Naive thymus-derived CD8-positive, alpha-beta T cell (primary cell): ENCODE results near the gene CIDEA. TPM values are rescaled to one million over a fixed set of nuclear protein-coding genes. Genes with fewer than 3 reads are reported as not detected.
A peak's percentile ranks its signal among the peaks of the same experiment; 100 is the strongest.

ENCODE experiments used
- ATAC-seq, 2 donors: fragments of 150-1000 bp; cut with Tn5 transposase in 1 of 2; sonication (Bioruptor Pico), chemical (Tn5 transposase) in 1 of 2; 1 replicate in 1 of 2; 2 replicates in 1 of 2; pipeline ENCODE4 v1.10.0; 2021; ENCODE audit warnings: mild to moderate bottlenecking in 2 of 2, moderate library complexity in 2 of 2
- POLR2A ChIA-PET: fragments of 350-600 bp; sonication (Branson Sonifier 250); formaldehyde crosslinking; loops from one replicate; lab custom pipeline; 2021; ENCODE audit warnings: antibody characterized with exemption; lab: Charles Lee
- DNase-seq, 10 donors: peaks; one replicate each; pipeline versions ENCODE4 v3.0.0 to v3.0.0-alpha.2; 2020 to 2022
- H3K27ac Mint-ChIP-seq, 10 donors: one replicate each; pipeline ENCODE4 v1.8.0; 2020 to 2022; ENCODE audit warnings: mild to moderate bottlenecking in 10 of 10, mixed read lengths in 10 of 10, moderate library complexity in 4 of 10, inconsistent platforms in 1 of 10
- H3K27me3 Mint-ChIP-seq, 5 donors: one replicate each; pipeline ENCODE4 v1.8.0; 2021 to 2022; ENCODE audit warnings: mixed read lengths in 5 of 5
- H3K36me3 Mint-ChIP-seq, 3 donors: one replicate each; pipeline ENCODE4 v1.8.0; 2020 to 2022; ENCODE audit warnings: mixed read lengths in 3 of 3, mild to moderate bottlenecking in 2 of 3, inconsistent platforms in 1 of 3
- H3K4me1 Mint-ChIP-seq, 4 donors: one replicate each; pipeline ENCODE4 v1.8.0; 2021 to 2022; ENCODE audit warnings: mixed read lengths in 4 of 4
- H3K4me3 Mint-ChIP-seq, 10 donors: one replicate each; pipeline ENCODE4 v1.8.0; 2020 to 2022; ENCODE audit warnings: mild to moderate bottlenecking in 10 of 10, mixed read lengths in 10 of 10, moderate library complexity in 6 of 10, inconsistent platforms in 1 of 10
- H3K9me3 Mint-ChIP-seq, 9 donors: one replicate each; pipeline ENCODE4 v1.8.0; 2020 to 2022; ENCODE audit warnings: mixed read lengths in 9 of 9, mild to moderate bottlenecking in 3 of 9, inconsistent platforms in 1 of 9, moderate library complexity in 1 of 9
- polyA plus RNA-seq, 3 donors: library from polyadenylated mRNA; unstranded; fragments of 300-500 nt; fragmentation: Illumina TruSeq; gene quantifications; one replicate each; pipeline ENCODE4 v1.2.3, GENCODE V29; 2021
- total RNA-seq, 8 experiments: library from RNA in 2 of 8; stranded (reverse) in 2 of 8; gene quantifications; one replicate each; pipeline ENCODE4 v1.2.3 and lab custom pipeline; 2021 to 2026

CIDEA gene
- total and polyA plus RNA-seq, 5 experiments from 2014 or later = not detected

DNA sequence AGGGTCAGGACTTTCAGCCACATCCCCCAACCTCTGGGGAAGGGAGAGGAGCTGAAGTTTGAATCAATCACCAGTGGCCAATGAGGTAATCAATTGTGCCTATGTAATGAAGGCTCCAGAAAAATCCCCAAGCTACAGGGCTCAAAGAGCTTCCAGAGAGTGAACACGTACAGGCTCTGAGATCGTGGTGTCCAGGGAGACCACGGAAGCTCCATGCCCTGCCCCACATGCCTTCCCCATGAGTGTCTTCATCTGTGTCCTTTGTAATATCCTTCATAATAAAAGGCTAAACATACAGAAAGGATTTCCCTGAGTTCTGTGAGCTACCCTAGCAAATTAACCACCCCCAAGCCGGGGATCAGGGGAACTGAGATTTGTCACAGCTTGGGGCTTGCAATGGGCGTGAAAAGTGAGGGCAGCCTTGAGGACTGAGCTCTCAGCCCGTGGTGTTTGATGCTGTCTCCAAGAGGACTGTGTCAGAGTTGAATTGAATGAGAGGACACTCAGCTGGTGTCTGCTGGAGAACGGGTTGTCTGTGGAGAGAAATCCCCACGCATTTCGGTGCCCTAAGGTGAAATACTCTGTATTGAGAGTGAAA, 28.4 kb downstream of the CIDEA start:
- ATAC-seq = no peak
- no peaks in the 10 kb centered on the region for H3K9me3 Mint-ChIP-seq
- H3K27me3 Mint-ChIP-seq = peaks cover 1 to 17% (median 13%) of the 10 kb centered on the region in 5 donors
- POLR2A ChIA-PET = no interaction called here
- no peak overlapping the region for H3K4me3 Mint-ChIP-seq
- no peak overlapping the region for H3K27ac Mint-ChIP-seq
- H3K4me1 Mint-ChIP-seq = no peaks in the 10 kb centered on the region
- DNase-seq = no peak
- H3K36me3 Mint-ChIP-seq = no peaks in the 10 kb centered on the region

GRCh38 chr18:12283256-12283655, 29.1 kb downstream of the CIDEA start:
- ATAC-seq (no peak), DNase-seq (no peak)
- Mint-ChIP-seq H3K4me3 (no peak overlapping the region), H3K36me3 (no peaks in the 10 kb centered on the region), H3K27me3 (peaks cover 1 to 22% (median 20%) of the 10 kb centered on the region in 5 donors), H3K4me1 (peaks cover 0 to 6% (median 3%) of the 10 kb centered on the region in 4 donors), H3K9me3 (no peaks in the 10 kb centered on the region), H3K27ac (peak overlapping the region in 1 of 10 donors; percentile 53)
- POLR2A ChIA-PET = no interaction called here

GRCh38 chr18:12283666-12284065, 29.5 kb downstream of the CIDEA start:
- peaks cover 1 to 25% (median 24%) of the 10 kb centered on the region in 5 donors for H3K27me3 Mint-ChIP-seq
- no peak for ATAC-seq

DNA sequence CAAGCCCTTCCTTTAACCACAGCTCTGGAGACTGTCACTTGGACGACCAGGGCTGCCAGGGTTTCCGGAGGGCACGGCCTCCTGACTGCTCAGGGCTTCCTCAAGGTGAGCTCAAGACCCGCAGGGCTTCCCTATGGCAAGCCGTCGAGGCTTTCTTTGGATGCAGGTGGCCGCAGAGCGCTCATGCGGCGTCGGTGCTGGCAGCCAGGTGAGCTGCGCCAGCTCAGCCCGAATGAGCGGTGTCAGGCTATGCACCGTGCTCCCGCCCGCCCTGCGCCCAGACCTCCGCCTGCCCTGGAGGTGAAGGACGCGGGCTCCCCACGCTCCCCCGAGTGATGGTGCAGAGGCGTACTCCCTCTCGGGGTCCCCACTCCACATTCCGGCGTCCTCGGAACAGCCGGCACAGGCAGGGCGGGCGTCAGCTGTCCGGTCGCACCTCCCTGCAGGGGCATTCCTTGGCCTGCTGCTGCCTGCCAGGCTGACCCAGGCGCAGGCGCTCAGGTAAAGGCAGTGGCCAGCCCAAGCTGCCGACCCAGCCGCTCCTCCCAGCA, 33.0 kb downstream of the CIDEA start:
- no peak overlapping the region for H3K4me3 Mint-ChIP-seq
- POLR2A ChIA-PET = no interaction called here
- H3K36me3 Mint-ChIP-seq = no peaks in the 10 kb centered on the region
- peaks cover 10 to 52% (median 36%) of the 10 kb centered on the region in 5 donors for H3K27me3 Mint-ChIP-seq
- H3K9me3 Mint-ChIP-seq = no peaks in the 10 kb centered on the region
- H3K4me1 Mint-ChIP-seq = peaks cover 0 to 8% (median 3%) of the 10 kb centered on the region in 4 donors
- DNase-seq (no peak), ATAC-seq (no peak)
- no peak overlapping the region for H3K27ac Mint-ChIP-seq

More at GRCh38 chr18:12283666-12284065, 29.5 kb downstream of the CIDEA start:
- no peaks in the 10 kb centered on the region for H3K36me3 Mint-ChIP-seq
- H3K4me1 Mint-ChIP-seq = peaks cover 0 to 8% (median 3%) of the 10 kb centered on the region in 4 donors
- DNase-seq = no peak
- H3K4me3 Mint-ChIP-seq = no peak overlapping the region
- no peaks in the 10 kb centered on the region for H3K9me3 Mint-ChIP-seq
- no peak overlapping the region for H3K27ac Mint-ChIP-seq
- POLR2A ChIA-PET = no interaction called here

DNA sequence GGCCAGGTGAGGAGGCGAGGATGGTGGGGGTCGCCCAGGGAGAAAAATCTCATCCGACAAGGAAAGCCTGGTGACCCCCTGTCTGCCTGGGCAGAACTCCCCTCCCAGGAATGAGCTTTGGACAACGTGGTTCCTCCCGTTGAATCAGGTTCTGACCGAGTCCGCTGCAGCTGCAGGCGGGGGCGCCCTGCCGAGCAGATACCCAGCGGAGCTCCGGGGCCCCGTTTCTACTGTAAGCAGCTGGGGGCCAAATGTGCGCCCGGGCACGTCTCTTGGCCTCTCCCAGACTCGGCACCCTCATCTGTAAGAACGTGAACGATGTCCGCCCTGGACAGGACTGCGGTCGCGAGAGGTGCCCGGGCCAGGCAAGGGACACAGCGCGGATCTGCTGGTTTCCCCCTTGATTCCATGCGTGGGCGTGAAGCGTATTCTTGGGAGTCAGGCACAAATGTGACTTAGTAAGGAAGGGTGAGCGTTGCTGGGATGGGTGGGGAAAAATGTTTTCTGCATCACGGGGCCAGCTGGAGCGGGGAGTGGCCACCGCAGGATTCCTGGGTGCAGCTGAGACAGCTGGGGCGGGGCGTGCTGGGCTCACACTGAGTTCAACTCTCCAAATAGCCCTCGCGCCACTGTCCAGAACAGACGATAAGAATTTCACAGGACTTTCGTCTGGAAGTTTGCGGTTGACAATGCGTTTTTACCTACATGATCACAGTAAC, 33.7 kb downstream of the CIDEA start:
- H3K36me3 Mint-ChIP-seq = no peaks in the 10 kb centered on the region
- peaks cover 10 to 52% (median 34%) of the 10 kb centered on the region in 5 donors for H3K27me3 Mint-ChIP-seq
- POLR2A ChIA-PET = no interaction called here
- H3K9me3 Mint-ChIP-seq = no peaks in the 10 kb centered on the region
- DNase-seq = no peak
- peaks cover 0 to 8% (median 3%) of the 10 kb centered on the region in 4 donors for H3K4me1 Mint-ChIP-seq
- peak overlapping the region in 3 of 10 donors; percentile 21 to 45 (median 28) for H3K4me3 Mint-ChIP-seq
- H3K27ac Mint-ChIP-seq = no peak overlapping the region
- no peak for ATAC-seq

DNA sequence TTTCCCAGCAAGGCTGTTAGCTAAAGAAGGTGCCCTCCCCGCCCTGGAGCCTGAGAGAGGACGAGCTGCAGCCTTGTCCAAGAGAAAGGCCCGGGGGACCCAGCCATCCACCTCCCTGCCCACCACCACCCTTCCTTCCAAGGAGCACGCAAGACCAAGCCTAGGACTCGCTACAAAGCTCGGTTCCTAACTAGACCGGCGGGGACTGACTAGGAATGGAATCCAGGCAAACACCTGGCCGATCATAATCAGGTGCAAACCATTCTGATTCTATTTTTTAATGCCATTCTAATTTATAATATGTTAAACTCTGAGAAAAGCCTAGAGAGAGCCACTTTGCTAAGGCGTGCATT, 34.2 kb downstream of the CIDEA start:
- no peak overlapping the region for H3K27ac Mint-ChIP-seq
- H3K9me3 Mint-ChIP-seq = no peaks in the 10 kb centered on the region
- POLR2A ChIA-PET = no interaction called here
- no peaks in the 10 kb centered on the region for H3K36me3 Mint-ChIP-seq
- H3K4me3 Mint-ChIP-seq = peak overlapping the region in 1 of 10 donors; percentile 45
- peaks cover 0 to 8% (median 3%) of the 10 kb centered on the region in 4 donors for H3K4me1 Mint-ChIP-seq
- ATAC-seq (no peak), DNase-seq (no peak)
- peaks cover 12 to 52% (median 34%) of the 10 kb centered on the region in 5 donors for H3K27me3 Mint-ChIP-seq

- Mint-ChIP-seq H3K9me3 (no peaks in the 10 kb centered on the region), H3K27ac (no peak overlapping the region), H3K36me3 (no peaks in the 10 kb centered on the region), H3K4me1 (peaks cover 0 to 8% (median 3%) of the 10 kb centered on the region in 4 donors), H3K27me3 (peaks cover 12 to 43% (median 33%) of the 10 kb centered on the region in 5 donors), H3K4me3 (no peak overlapping the region)
- POLR2A ChIA-PET = no interaction called here
- no peak for ATAC-seq
- no peak for DNase-seq
These were observed 35.9 kb downstream of the CIDEA start for GRCh38 chr18:12290086-12290485.

DNA sequence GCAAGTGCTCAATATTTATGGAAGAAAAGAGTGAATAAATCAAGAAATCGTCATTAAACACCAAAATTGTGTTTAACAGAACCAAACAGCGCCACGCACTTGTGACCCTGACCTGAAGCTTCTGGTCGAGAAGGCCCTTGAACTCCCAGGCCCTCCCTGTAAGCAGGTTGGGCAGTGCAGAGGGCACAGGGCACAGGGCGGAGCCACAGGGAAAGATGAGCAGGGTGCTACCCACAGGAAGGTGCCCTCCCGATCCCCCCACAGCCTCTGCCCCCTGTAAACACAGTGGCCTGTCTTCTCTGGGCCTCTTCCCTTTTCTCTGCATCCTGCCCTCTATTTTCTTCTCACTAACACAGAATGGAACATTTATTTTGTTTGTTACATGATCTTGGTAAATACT, 37.0 kb downstream of the CIDEA start:
- peaks cover 0 to 8% (median 3%) of the 10 kb centered on the region in 4 donors for H3K4me1 Mint-ChIP-seq
- no peak overlapping the region for H3K4me3 Mint-ChIP-seq
- H3K36me3 Mint-ChIP-seq = no peaks in the 10 kb centered on the region
- DNase-seq (no peak), ATAC-seq (no peak)
- no peaks in the 10 kb centered on the region for H3K9me3 Mint-ChIP-seq
- H3K27ac Mint-ChIP-seq = no peak overlapping the region
- POLR2A ChIA-PET = no interaction called here
- H3K27me3 Mint-ChIP-seq = peaks cover 13 to 41% (median 31%) of the 10 kb centered on the region in 5 donors

GRCh38 chr18:12291690-12292089, 37.5 kb downstream of the CIDEA start:
- Mint-ChIP-seq H3K4me3 (no peak overlapping the region), H3K4me1 (peaks cover 0 to 8% (median 3%) of the 10 kb centered on the region in 4 donors), H3K36me3 (no peaks in the 10 kb centered on the region), H3K27ac (no peak overlapping the region), H3K9me3 (no peaks in the 10 kb centered on the region), H3K27me3 (peaks cover 13 to 41% (median 31%) of the 10 kb centered on the region in 5 donors)
- ATAC-seq = no peak
- POLR2A ChIA-PET = no interaction called here
- no peak for DNase-seq

GRCh38 chr18:12293831-12294230, 39.7 kb downstream of the CIDEA start:
- POLR2A ChIA-PET = no interaction called here
- H3K9me3 Mint-ChIP-seq = peaks cover 0 to 2% (median 0%) of the 10 kb centered on the region in 9 donors
- ATAC-seq (no peak), DNase-seq (no peak)
- H3K4me3 Mint-ChIP-seq = no peak overlapping the region
- no peaks in the 10 kb centered on the region for H3K4me1 Mint-ChIP-seq
- H3K27ac Mint-ChIP-seq = no peak overlapping the region
- H3K36me3 Mint-ChIP-seq = no peaks in the 10 kb centered on the region
- peaks cover 13 to 26% (median 22%) of the 10 kb centered on the region in 5 donors for H3K27me3 Mint-ChIP-seq

DNA sequence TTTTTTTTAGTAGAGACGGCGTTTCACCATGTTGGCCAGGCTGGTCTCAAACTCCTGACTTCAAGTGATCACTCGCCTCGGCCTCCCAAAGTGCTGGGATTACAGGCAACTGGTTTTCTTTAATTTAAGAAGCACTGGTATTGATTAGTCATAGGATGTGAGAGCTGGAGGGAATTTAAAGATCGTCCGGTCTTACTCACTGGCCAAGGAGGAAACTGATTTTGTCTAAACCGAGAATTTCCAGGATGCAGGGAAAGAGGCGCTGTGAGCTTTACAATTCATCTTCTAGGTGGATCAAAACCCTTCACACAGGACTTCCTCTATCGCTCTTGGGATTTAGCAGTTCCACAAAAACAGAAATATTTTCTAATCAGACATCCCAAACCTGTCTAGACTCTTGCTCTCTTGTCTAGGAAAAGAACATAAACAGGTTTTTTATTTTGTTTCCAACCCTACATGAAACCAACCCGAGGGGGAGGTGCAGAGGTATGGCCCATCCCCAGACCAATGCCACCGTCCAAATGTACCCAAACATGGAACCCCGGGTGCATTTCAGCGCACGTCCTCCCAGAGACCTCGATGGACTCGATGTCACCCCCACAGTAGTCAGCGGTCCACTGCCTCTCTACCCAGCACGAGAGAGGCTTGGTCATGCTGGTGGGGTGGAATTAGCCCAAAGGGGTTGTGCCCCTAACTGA, 41.4 kb downstream of the CIDEA start:
- H3K9me3 Mint-ChIP-seq = peaks cover 0 to 2% (median 0%) of the 10 kb centered on the region in 9 donors
- H3K27me3 Mint-ChIP-seq = peaks cover 9 to 15% (median 13%) of the 10 kb centered on the region in 5 donors
- H3K36me3 Mint-ChIP-seq = no peaks in the 10 kb centered on the region
- ATAC-seq (no peak), DNase-seq (no peak)
- no peak overlapping the region for H3K27ac Mint-ChIP-seq
- no peaks in the 10 kb centered on the region for H3K4me1 Mint-ChIP-seq
- POLR2A ChIA-PET = no interaction called here
- no peak overlapping the region for H3K4me3 Mint-ChIP-seq

- Mint-ChIP-seq H3K4me1 (no peaks in the 10 kb centered on the region), H3K27me3 (peaks cover 11 to 19% (median 13%) of the 10 kb centered on the region in 5 donors), H3K9me3 (peaks cover 0 to 2% (median 0%) of the 10 kb centered on the region in 9 donors), H3K27ac (no peak overlapping the region), H3K4me3 (no peak overlapping the region), H3K36me3 (no peaks in the 10 kb centered on the region)
- DNase-seq = no peak
- POLR2A ChIA-PET = no interaction called here
- no peak for ATAC-seq
These were observed 41.9 kb downstream of the CIDEA start for GRCh38 chr18:12296087-12296403.

- ATAC-seq (no peak), DNase-seq (no peak)
- H3K27me3 Mint-ChIP-seq = peaks cover 9 to 19% (median 11%) of the 10 kb centered on the region in 5 donors
- no peaks in the 10 kb centered on the region for H3K4me1 Mint-ChIP-seq
- POLR2A ChIA-PET = no interaction called here
- no peak overlapping the region for H3K27ac Mint-ChIP-seq
- peaks cover 0 to 2% (median 0%) of the 10 kb centered on the region in 9 donors for H3K9me3 Mint-ChIP-seq
- no peaks in the 10 kb centered on the region for H3K36me3 Mint-ChIP-seq
- H3K4me3 Mint-ChIP-seq = no peak overlapping the region
These were observed 42.3 kb downstream of the CIDEA start for GRCh38 chr18:12296457-12296856.
